Trophoblast cell (in vitro differentiated cells and primary cell): ENCODE data around the gene HS3ST2.

Experiments used
- DNase-seq, 2 donors: peaks; one replicate each; pipeline ENCODE4 v3.0.0-alpha.2; 2016
- H2AFZ ChIP-seq: 2 replicates; pipeline ENCODE4 v1.6.1; 2013; ENCODE audit warnings: low read length, moderate library complexity, mild to moderate bottlenecking; ENCODE audit not compliant: insufficient read depth, poor library complexity
- H2AK5ac ChIP-seq: 2 replicates; pipeline ENCODE4 v1.6.1; 2013; ENCODE audit warnings: mild to moderate bottlenecking, low read length
- H2BK120ac ChIP-seq: 2 replicates; pipeline ENCODE4 v1.6.1; 2013; ENCODE audit warnings: low read length, mild to moderate bottlenecking, moderate library complexity; ENCODE audit not compliant: insufficient read depth, poor library complexity
- H2BK12ac ChIP-seq: 2 replicates; pipeline ENCODE4 v1.6.1; 2013; ENCODE audit warnings: mild to moderate bottlenecking, low read length, moderate library complexity
- H2BK5ac ChIP-seq: 2 replicates; pipeline ENCODE4 v1.6.1; 2013; ENCODE audit warnings: low read length, low read depth, moderate library complexity, mild to moderate bottlenecking; ENCODE audit not compliant: poor library complexity
- H3K14ac ChIP-seq: 2 replicates; pipeline ENCODE4 v1.6.1; 2013; ENCODE audit warnings: mild to moderate bottlenecking, low read length
- H3K18ac ChIP-seq: 2 replicates; pipeline ENCODE4 v1.6.1; 2013; ENCODE audit warnings: mild to moderate bottlenecking, low read length
- H3K23ac ChIP-seq: 2 replicates; pipeline ENCODE4 v1.6.1; 2013; ENCODE audit warnings: low read length
- H3K27ac ChIP-seq: 2 replicates; pipeline ENCODE4 v1.5.1; 2013; ENCODE audit warnings: low read depth, mild to moderate bottlenecking, inconsistent platforms, low read length, moderate library complexity
- H3K27me3 ChIP-seq: 2 replicates; pipeline ENCODE4 v1.6.1; 2013; ENCODE audit warnings: inconsistent platforms, mild to moderate bottlenecking, low read length, moderate library complexity; ENCODE audit not compliant: insufficient read depth
- H3K36me3 ChIP-seq, 2 experiments: 1 replicate in 1 of 2; 2 replicates in 1 of 2; pipeline ENCODE4 v1.6.1; 2013; ENCODE audit warnings: low read length in 2 of 2, mild to moderate bottlenecking in 2 of 2, moderate library complexity in 1 of 2; ENCODE audit not compliant: insufficient read depth in 2 of 2, control insufficient read depth in 1 of 2
- H3K4ac ChIP-seq: 2 replicates; pipeline ENCODE4 v1.6.1; 2013; ENCODE audit warnings: low read depth, mild to moderate bottlenecking, low read length, moderate library complexity
- H3K4me1 ChIP-seq, 2 experiments: 1 replicate in 1 of 2; 2 replicates in 1 of 2; pipeline ENCODE4 v1.6.1; 2013; ENCODE audit warnings: low read length in 2 of 2, mild to moderate bottlenecking in 2 of 2, moderate library complexity in 1 of 2; ENCODE audit not compliant: insufficient read depth in 2 of 2, control insufficient read depth in 1 of 2
- H3K4me2 ChIP-seq: 2 replicates; pipeline ENCODE4 v1.6.1; 2013; ENCODE audit warnings: inconsistent platforms, mild to moderate bottlenecking, low read length, moderate library complexity
- H3K4me3 ChIP-seq: 2 replicates; pipeline ENCODE4 v1.5.1; 2013; ENCODE audit warnings: mild to moderate bottlenecking, low read depth, low read length, inconsistent platforms
- H3K79me1 ChIP-seq: one replicate; pipeline ENCODE4 v1.6.1; 2013; ENCODE audit warnings: low read length
- H3K79me2 ChIP-seq: 2 replicates; pipeline ENCODE4 v1.6.1; 2013; ENCODE audit warnings: low read length, mild to moderate bottlenecking; ENCODE audit not compliant: control insufficient read depth, insufficient read depth, poor library complexity
- H3K9ac ChIP-seq: 2 replicates; pipeline ENCODE4 v1.6.1; 2013; ENCODE audit warnings: mild to moderate bottlenecking, low read length
- H3K9me3 ChIP-seq: 2 replicates; pipeline ENCODE4 v1.6.1; 2013; ENCODE audit warnings: low read depth, mild to moderate bottlenecking, control low read depth, inconsistent platforms, low read length; ENCODE audit not compliant: insufficient read depth
- H4K12ac ChIP-seq: 2 replicates; pipeline ENCODE4 v1.6.1; 2013; ENCODE audit warnings: low read depth, mild to moderate bottlenecking, low read length, moderate library complexity
- H4K8ac ChIP-seq: 2 replicates; pipeline ENCODE4 v1.6.1; 2013; ENCODE audit warnings: low read depth, mild to moderate bottlenecking, low read length, moderate library complexity
- H4K91ac ChIP-seq: one replicate; pipeline ENCODE4 v1.6.1; 2013; ENCODE audit warnings: low read depth, mild to moderate bottlenecking, low read length, moderate library complexity
- WGBS: extraction: QIAGEN DNeasy Blood & Tissue Kit; methylation state at CpG from one replicate; pipeline ENCODE4 v1.1.7; 2013; ENCODE audit warnings: missing lambda C conversion rate; ENCODE audit not compliant: insufficient read length, insufficient coverage; ENCODE audit errors: extremely low coverage; 5-methylcytosine and 5-hydroxymethylcytosine counted together

The HS3ST2 gene

GRCh38 chr16:22929461-22929860 lies 115.5 kb downstream of the HS3ST2 start:
- Histone ChIP-seq H4K8ac (no peak overlapping the region), H3K14ac (no peak overlapping the region), H3K18ac (no peak overlapping the region), H3K4ac (no peak overlapping the region), H2AFZ (no peak overlapping the region), H3K23ac (no peak overlapping the region), H4K12ac (no peak overlapping the region), H3K9ac (no peak overlapping the region), H3K4me2 (no peak overlapping the region), H2BK5ac (no peak overlapping the region), H2AK5ac (no peak overlapping the region), H2BK120ac (no peak overlapping the region), H3K36me3 (no peaks in the 10 kb centered on the region), H2BK12ac (no peak overlapping the region), H3K9me3 (no peaks in the 10 kb centered on the region), H3K27me3 (no peaks in the 10 kb centered on the region), H3K4me1 (no peaks in the 10 kb centered on the region), H3K79me1 (no peaks in the 10 kb centered on the region), H3K4me3 (no peak overlapping the region), H4K91ac (no peak overlapping the region), H3K27ac (no peak overlapping the region), H3K79me2 (no peaks in the 10 kb centered on the region)
- no CpG with 5 or more reads among the region's 3 CpGs for WGBS
- DNase-seq: no peak

- Histone ChIP-seq H3K4ac (no peak overlapping the region), H4K12ac (no peak overlapping the region), H2AFZ (no peak overlapping the region), H2BK12ac (no peak overlapping the region), H2BK120ac (no peak overlapping the region), H3K9ac (no peak overlapping the region), H3K27ac (no peak overlapping the region), H3K14ac (no peak overlapping the region), H2BK5ac (no peak overlapping the region), H3K79me2 (no peaks in the 10 kb centered on the region), H3K4me3 (no peak overlapping the region), H3K18ac (no peak overlapping the region), H3K27me3 (no peaks in the 10 kb centered on the region), H3K4me1 (no peaks in the 10 kb centered on the region), H2AK5ac (no peak overlapping the region), H3K4me2 (no peak overlapping the region), H3K36me3 (no peaks in the 10 kb centered on the region), H3K23ac (no peak overlapping the region), H4K91ac (no peak overlapping the region), H3K79me1 (no peaks in the 10 kb centered on the region), H3K9me3 (peaks cover 1% of the 10 kb centered on the region), H4K8ac (no peak overlapping the region)
- no peak for DNase-seq
- no CpG with 5 or more reads among the region's 8 CpGs for WGBS
These were observed 118.2 kb downstream of the HS3ST2 start for GRCh38 chr16:22932032-22932771.

- DNase-seq: no peak
- Histone ChIP-seq H3K79me2 (no peaks in the 10 kb centered on the region), H3K4ac (no peak overlapping the region), H2BK120ac (no peak overlapping the region), H4K91ac (no peak overlapping the region), H3K27me3 (no peaks in the 10 kb centered on the region), H3K4me1 (no peaks in the 10 kb centered on the region), H2AFZ (no peak overlapping the region), H4K12ac (no peak overlapping the region), H3K4me3 (no peak overlapping the region), H3K23ac (no peak overlapping the region), H3K9me3 (peaks cover 1% of the 10 kb centered on the region), H2BK12ac (no peak overlapping the region), H4K8ac (no peak overlapping the region), H3K27ac (no peak overlapping the region), H3K4me2 (no peak overlapping the region), H3K9ac (no peak overlapping the region), H3K14ac (no peak overlapping the region), H3K79me1 (no peaks in the 10 kb centered on the region), H2BK5ac (no peak overlapping the region), H3K18ac (no peak overlapping the region), H2AK5ac (no peak overlapping the region), H3K36me3 (no peaks in the 10 kb centered on the region)
- no CpG with 5 or more reads among the region's 2 CpGs for WGBS
These were observed 119.2 kb downstream of the HS3ST2 start for GRCh38 chr16:22933173-22933572.

- no CpG with 5 or more reads among the region's 2 CpGs for WGBS
These were observed 120.8 kb downstream of the HS3ST2 start for GRCh38 chr16:22934786-22935185.

More at GRCh38 chr16:22934786-22935185, 120.8 kb downstream of the HS3ST2 start:
- no peak overlapping the region for H3K18ac ChIP-seq
- H3K4me1 ChIP-seq: no peaks in the 10 kb centered on the region
- no peak overlapping the region for H3K4me2 ChIP-seq
- no peak overlapping the region for H4K12ac ChIP-seq
- H2BK120ac ChIP-seq: no peak overlapping the region
- H2BK5ac ChIP-seq: no peak overlapping the region
- DNase-seq: no peak
- H3K27me3 ChIP-seq: no peaks in the 10 kb centered on the region
- H3K79me1 ChIP-seq: no peaks in the 10 kb centered on the region
- H4K91ac ChIP-seq: no peak overlapping the region
- H2BK12ac ChIP-seq: no peak overlapping the region
- no peaks in the 10 kb centered on the region for H3K79me2 ChIP-seq
- H3K4ac ChIP-seq: no peak overlapping the region
- no peak overlapping the region for H2AK5ac ChIP-seq
- H3K36me3 ChIP-seq: no peaks in the 10 kb centered on the region
- peak overlapping the region; percentile 68 for H3K9ac ChIP-seq
- H3K9me3 ChIP-seq: peaks cover 1% of the 10 kb centered on the region
- H4K8ac ChIP-seq: no peak overlapping the region
- no peak overlapping the region for H3K4me3 ChIP-seq
- no peak overlapping the region for H3K14ac ChIP-seq
- H3K27ac ChIP-seq: no peak overlapping the region
- H3K23ac ChIP-seq: peak overlapping the region; percentile 99
- no peak overlapping the region for H2AFZ ChIP-seq
